Measurements from ENCODE around the gene NEK4.

The NEK4 gene

GRCh38 chr3:52787672-52788625 is 17.2 kb upstream of the NEK4 start:
- H3K36me3 ChIP-seq (replicated peaks; ENCODE audit: low read depth, low read length), result no peaks in the 10 kb centered on the region
- H3K4me2 ChIP-seq (ENCODE audit: low read length), result no peak overlapping the region
- no peaks in the 10 kb centered on the region for H3K9me3 ChIP-seq (ENCODE audit: insufficient read depth, low read length)
- no peaks in the 10 kb centered on the region for H4K20me1 ChIP-seq (ENCODE audit: insufficient read depth, low read length)
- H3K79me2 ChIP-seq (ENCODE audit: low read length), result no peaks in the 10 kb centered on the region
- H3K4me1 ChIP-seq (ENCODE audit: low read length), result 0 out of 2 replicates have a peak, but pooled peaks cover 3% of the 10 kb centered on the region
- H3K9ac ChIP-seq (ENCODE audit: low read length), result no peak overlapping the region
- H3K4me3 ChIP-seq (ENCODE audit: low read length), result no peak overlapping the region
- no peaks in the 10 kb centered on the region for H3K27me3 ChIP-seq (ENCODE audit: low read depth, low read length)
- no peak overlapping the region for H2AFZ ChIP-seq (ENCODE audit: low read depth, low read length)
- TF ChIP-seq, protein P1, sequence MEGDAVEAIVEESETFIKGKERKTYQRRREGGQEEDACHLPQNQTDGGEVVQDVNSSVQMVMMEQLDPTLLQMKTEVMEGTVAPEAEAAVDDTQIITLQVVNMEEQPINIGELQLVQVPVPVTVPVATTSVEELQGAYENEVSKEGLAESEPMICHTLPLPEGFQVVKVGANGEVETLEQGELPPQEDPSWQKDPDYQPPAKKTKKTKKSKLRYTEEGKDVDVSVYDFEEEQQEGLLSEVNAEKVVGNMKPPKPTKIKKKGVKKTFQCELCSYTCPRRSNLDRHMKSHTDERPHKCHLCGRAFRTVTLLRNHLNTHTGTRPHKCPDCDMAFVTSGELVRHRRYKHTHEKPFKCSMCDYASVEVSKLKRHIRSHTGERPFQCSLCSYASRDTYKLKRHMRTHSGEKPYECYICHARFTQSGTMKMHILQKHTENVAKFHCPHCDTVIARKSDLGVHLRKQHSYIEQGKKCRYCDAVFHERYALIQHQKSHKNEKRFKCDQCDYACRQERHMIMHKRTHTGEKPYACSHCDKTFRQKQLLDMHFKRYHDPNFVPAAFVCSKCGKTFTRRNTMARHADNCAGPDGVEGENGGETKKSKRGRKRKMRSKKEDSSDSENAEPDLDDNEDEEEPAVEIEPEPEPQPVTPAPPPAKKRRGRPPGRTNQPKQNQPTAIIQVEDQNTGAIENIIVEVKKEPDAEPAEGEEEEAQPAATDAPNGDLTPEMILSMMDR (IDR thresholded peaks at IDR 0.05; ENCODE audit: low read depth, low read length), result no peak
- no peak for TF ChIP-seq EZH2phosphoT487 (IDR thresholded peaks at IDR 0.05; ENCODE audit: low read depth)
- no peak overlapping the region for H3K27ac ChIP-seq (ENCODE audit: low read length)

GRCh38 chr3:52787246-52787645 is 16.5 kb upstream of the NEK4 start:
- Histone ChIP-seq H3K27ac (ENCODE audit: low read length) (no peak overlapping the region), H2AFZ (ENCODE audit: low read depth, low read length) (no peak overlapping the region), H3K27me3 (ENCODE audit: low read depth, low read length) (no peaks in the 10 kb centered on the region), H3K9me3 (ENCODE audit: insufficient read depth, low read length) (no peaks in the 10 kb centered on the region), H3K4me2 (ENCODE audit: low read length) (no peak overlapping the region), H3K4me3 (ENCODE audit: low read length) (no peak overlapping the region), H3K4me1 (ENCODE audit: low read length) (no peaks in the 10 kb centered on the region), H3K9ac (ENCODE audit: low read length) (no peak overlapping the region), H4K20me1 (ENCODE audit: insufficient read depth, low read length) (no peaks in the 10 kb centered on the region), H3K79me2 (ENCODE audit: low read length) (no peaks in the 10 kb centered on the region), H3K36me3 (replicated peaks; ENCODE audit: low read depth, low read length) (no peaks in the 10 kb centered on the region)
- no peak for TF ChIP-seq EZH2phosphoT487 (IDR thresholded peaks at IDR 0.05; ENCODE audit: low read depth)
- TF ChIP-seq, protein P1 (IDR thresholded peaks at IDR 0.05; ENCODE audit: low read depth, low read length), result no peak

GRCh38 chr3:52786330-52787215 is 15.8 kb upstream of the NEK4 start:
- Histone ChIP-seq H3K4me1 (ENCODE audit: low read length) (no peaks in the 10 kb centered on the region), H3K9ac (ENCODE audit: low read length) (no peak overlapping the region), H3K4me3 (ENCODE audit: low read length) (no peak overlapping the region), H3K79me2 (ENCODE audit: low read length) (no peaks in the 10 kb centered on the region), H4K20me1 (ENCODE audit: insufficient read depth, low read length) (no peaks in the 10 kb centered on the region), H3K36me3 (replicated peaks; ENCODE audit: low read depth, low read length) (no peaks in the 10 kb centered on the region), H3K27me3 (ENCODE audit: low read depth, low read length) (no peaks in the 10 kb centered on the region), H3K4me2 (ENCODE audit: low read length) (no peak overlapping the region), H3K27ac (ENCODE audit: low read length) (no peak overlapping the region), H2AFZ (ENCODE audit: low read depth, low read length) (no peak overlapping the region), H3K9me3 (ENCODE audit: insufficient read depth, low read length) (no peaks in the 10 kb centered on the region)
- TF ChIP-seq, protein P1 (IDR thresholded peaks at IDR 0.05; ENCODE audit: low read depth, low read length), result no peak
- no peak for TF ChIP-seq EZH2phosphoT487 (IDR thresholded peaks at IDR 0.05; ENCODE audit: low read depth)
